Measurements from ENCODE around the gene ACOXL. TPM values are rescaled to one million over a fixed set of nuclear protein-coding genes. Genes with fewer than 3 reads are reported as not detected.

ACOXL gene
- total and polyA plus RNA-seq, 3 donors from 2014 or later = 4.9 to 7.9 (median 5.3) TPM

GRCh38 chr2:110785439-110785838 lies 53.1 kb downstream of the ACOXL start:
- Histone ChIP-seq H3K9me3 (no peaks in the 10 kb centered on the region), H3K27ac (no peak overlapping the region), H3K36me3 (ENCODE audit: low read depth, missing control alignments) (no peaks in the 10 kb centered on the region), H3K4me1 (no peaks in the 10 kb centered on the region), H3K27me3 (no peaks in the 10 kb centered on the region), H3K4me3 (no peak overlapping the region)
- WGBS, 2 donors = 97 to 100% methylated on average over 2 of the region's 2 CpGs
- intact Hi-C loops (cut with DNase I; ENCODE audit: low total_unique reads) = loop anchor here (5.0 kb wide), 1 partner anchor 237 kb away; no protein-coding TSS in a partner anchor
- DNase-seq = no peak
- TF ChIP-seq CTCF (IDR thresholded peaks at IDR 0.05) (no peak), POLR2A (IDR thresholded peaks at IDR 0.05) (no peak)

- intact Hi-C loops (cut with DNase I; ENCODE audit: low total_unique reads) = loop anchor here (5.0 kb wide), 1 partner anchor 233 kb away; no protein-coding TSS in a partner anchor
- 80 to 100% methylated on average over 1 to 2 of the region's 2 CpGs for WGBS, 2 donors
- Histone ChIP-seq H3K9me3 (no peaks in the 10 kb centered on the region), H3K27ac (no peak overlapping the region), H3K4me3 (no peak overlapping the region), H3K27me3 (no peaks in the 10 kb centered on the region), H3K36me3 (ENCODE audit: low read depth, missing control alignments) (no peaks in the 10 kb centered on the region), H3K4me1 (no peaks in the 10 kb centered on the region)
- no peak for DNase-seq
- TF ChIP-seq POLR2A (IDR thresholded peaks at IDR 0.05) = no peak
- TF ChIP-seq CTCF (IDR thresholded peaks at IDR 0.05) = no peak
Observed at GRCh38 chr2:110788976-110789375, 56.6 kb downstream of the ACOXL start.

- WGBS, 2 donors = 89 to 92% methylated on average over 4 of the region's 4 CpGs
- Histone ChIP-seq H3K4me1 (no peaks in the 10 kb centered on the region), H3K4me3 (no peak overlapping the region), H3K36me3 (ENCODE audit: low read depth, missing control alignments) (no peaks in the 10 kb centered on the region), H3K27me3 (no peaks in the 10 kb centered on the region), H3K9me3 (no peaks in the 10 kb centered on the region), H3K27ac (no peak overlapping the region)
- no peak for DNase-seq
- intact Hi-C loops (cut with DNase I; ENCODE audit: low total_unique reads) = loop anchor here (5.0 kb wide), 1 partner anchor 233 kb away; no protein-coding TSS in a partner anchor
- no peak for TF ChIP-seq POLR2A (IDR thresholded peaks at IDR 0.05)
- TF ChIP-seq CTCF (IDR thresholded peaks at IDR 0.05) = no peak
Observed at GRCh38 chr2:110789706-110790105, 57.3 kb downstream of the ACOXL start.

GRCh38 chr2:110790907-110791306 lies 58.5 kb downstream of the ACOXL start:
- H3K4me3 ChIP-seq = no peak overlapping the region
- intact Hi-C loops (cut with DNase I; ENCODE audit: low total_unique reads) = no loop called here
- H3K9me3 ChIP-seq = no peaks in the 10 kb centered on the region
- no peaks in the 10 kb centered on the region for H3K4me1 ChIP-seq
- H3K36me3 ChIP-seq (ENCODE audit: low read depth, missing control alignments) = no peaks in the 10 kb centered on the region
- H3K27me3 ChIP-seq = no peaks in the 10 kb centered on the region
- H3K27ac ChIP-seq = no peak overlapping the region
- TF ChIP-seq POLR2A (IDR thresholded peaks at IDR 0.05) (no peak), CTCF (IDR thresholded peaks at IDR 0.05) (no peak)
- no peak for DNase-seq

- 91% methylated on average over 4 of the region's 4 CpGs for WGBS, 2 donors
- H3K4me1 ChIP-seq = no peaks in the 10 kb centered on the region
- no peaks in the 10 kb centered on the region for H3K27me3 ChIP-seq
- TF ChIP-seq CTCF (IDR thresholded peaks at IDR 0.05) (no peak), POLR2A (IDR thresholded peaks at IDR 0.05) (no peak)
- DNase-seq = no peak
- H3K4me3 ChIP-seq = no peak overlapping the region
- intact Hi-C loops (cut with DNase I; ENCODE audit: low total_unique reads) = no loop called here
- H3K36me3 ChIP-seq (ENCODE audit: low read depth, missing control alignments) = no peaks in the 10 kb centered on the region
- H3K9me3 ChIP-seq = no peaks in the 10 kb centered on the region
- no peak overlapping the region for H3K27ac ChIP-seq
Observed at GRCh38 chr2:110791435-110791834, 59.1 kb downstream of the ACOXL start.

Data from testis (tissue), 3 donors.